HUDEP-2 (cell line): Measurements from ENCODE around the gene ATP2A1.
"Not testable (repeated sequence)": the region's sequence is repeated elsewhere in the genome, so short reads cannot be mapped to it uniquely, and the experiment has no call there.

Experiments
- DNase-seq, 76 experiments: peaks; one replicate each; lab custom pipeline; 2025; ENCODE audit not compliant: unreplicated experiment in 76 of 76; lab: John Stamatoyannopoulos, UW

The ATP2A1 gene

DNA sequence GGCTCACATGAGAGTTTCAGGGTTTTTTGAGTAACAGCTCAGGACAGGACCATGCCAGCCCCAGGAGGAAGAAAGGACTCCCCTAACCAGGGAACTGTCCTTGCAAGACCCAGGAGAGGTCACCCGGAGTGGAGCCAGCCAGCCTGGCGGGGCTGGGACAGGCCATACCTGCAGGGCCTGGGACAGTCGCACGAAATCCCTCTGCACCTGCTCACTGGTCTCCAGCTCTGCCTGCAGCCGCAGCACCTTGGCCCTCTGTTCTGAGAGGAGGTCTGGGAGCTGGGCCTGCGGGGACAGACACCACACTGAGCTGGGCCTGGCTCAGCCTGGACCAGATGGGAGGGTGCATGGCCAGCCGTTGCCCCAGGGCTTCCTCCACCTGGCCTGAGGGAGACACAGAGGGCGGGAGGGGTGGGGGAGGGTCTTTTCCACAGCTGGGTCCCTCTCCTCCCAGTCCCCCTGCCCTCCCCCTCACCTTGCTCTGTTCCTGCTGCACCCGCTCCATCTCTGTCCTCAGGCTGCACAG lies 27.0 kb downstream of the ATP2A1 start:
- DNase-seq: no peak

DNA sequence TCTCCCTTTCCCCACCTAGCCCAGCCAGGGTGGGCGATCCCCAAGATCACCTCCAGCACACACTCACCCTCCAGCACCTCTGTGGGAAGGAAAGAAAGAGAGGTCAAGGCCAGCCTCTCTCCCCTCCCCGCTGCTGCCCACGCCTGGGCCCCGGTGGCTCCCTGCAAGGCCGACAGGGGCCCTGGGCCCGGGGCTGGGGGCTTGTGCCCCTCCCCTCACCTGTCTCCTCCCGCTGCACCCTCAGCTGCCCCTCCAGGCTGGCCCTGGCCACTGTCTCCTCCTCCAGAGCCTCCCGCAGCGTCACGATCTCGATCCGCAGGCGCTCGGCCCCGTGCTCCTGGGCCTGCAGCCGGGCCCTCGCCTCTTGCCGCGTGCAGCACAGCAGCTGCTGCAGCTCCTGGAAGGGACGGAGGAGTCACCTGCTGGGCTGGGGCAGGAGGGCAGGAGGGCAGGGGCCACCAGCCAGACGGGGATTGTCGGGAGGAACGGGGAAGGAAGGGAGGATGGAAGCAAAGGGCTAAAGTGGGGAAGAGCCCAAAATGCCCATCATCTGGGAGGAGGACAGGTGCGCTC lies 27.6 kb downstream of the ATP2A1 start:
- no peak for DNase-seq

DNA sequence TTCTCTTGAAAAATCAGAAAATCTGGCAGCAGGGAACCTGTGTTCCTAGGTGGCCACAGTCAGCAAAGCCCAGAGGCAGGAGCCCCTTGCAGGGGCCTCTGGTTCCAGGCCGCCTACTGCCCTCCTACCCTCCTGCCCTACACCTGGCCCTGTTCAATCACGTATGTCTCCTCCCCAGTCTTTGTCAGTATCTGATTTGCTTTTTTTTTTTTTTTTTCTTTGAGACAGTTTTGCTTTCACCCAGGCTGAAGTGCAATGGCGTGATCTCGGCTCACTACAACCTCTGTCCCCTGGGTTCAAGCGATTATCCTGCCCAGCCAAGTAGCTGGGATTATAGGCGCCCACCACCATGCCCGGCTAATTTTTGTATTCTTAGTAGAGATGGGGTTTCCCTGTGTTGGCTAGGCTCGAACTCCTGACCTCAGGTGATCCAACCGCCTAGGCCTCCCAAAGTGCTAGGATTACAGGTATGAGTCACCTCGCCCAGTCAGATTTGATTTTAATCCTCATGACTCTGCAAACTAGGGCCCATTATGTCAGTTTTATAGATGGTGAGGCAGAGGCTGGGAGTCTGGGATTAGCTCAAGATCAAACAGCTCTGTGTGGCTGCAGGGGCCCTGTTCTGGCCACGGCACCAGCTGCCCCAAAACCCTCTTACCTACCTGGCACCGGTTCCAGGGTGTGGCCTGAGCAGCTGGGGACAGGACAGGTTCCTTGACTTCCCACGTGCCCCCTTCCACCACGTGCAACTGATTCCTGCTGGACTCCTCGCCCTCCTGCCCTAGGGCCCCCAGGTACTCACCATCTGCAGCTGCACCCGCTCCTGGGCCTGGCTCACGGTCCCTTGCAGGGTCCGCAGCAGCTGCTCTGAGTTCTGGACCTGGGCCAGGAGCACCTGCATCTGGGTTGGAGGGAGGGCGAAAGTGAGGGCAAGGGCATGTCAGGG lies 32.1 kb downstream of the ATP2A1 start:
- no peak for DNase-seq

DNA sequence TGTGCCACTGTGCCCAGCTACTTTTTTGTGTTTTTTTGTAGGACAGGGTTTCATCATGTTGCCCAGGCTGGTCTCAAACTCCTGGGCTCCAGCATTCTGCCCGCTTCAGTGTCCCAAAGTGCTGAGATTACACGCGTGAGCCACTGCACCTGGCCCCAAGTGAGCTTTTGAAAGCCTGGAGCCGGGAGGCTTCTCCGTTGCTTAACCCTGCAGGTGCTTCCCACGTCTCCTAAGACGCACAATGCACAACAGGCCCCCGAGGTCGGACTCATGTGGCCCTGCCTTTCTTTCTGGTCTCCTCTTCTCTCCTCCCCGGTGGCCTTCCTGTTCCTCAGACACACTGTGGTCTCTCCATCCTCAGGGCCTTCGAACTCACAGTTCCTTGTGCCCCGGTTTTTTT lies 34.3 kb downstream of the ATP2A1 start:
- DNase-seq: no peak

DNA sequence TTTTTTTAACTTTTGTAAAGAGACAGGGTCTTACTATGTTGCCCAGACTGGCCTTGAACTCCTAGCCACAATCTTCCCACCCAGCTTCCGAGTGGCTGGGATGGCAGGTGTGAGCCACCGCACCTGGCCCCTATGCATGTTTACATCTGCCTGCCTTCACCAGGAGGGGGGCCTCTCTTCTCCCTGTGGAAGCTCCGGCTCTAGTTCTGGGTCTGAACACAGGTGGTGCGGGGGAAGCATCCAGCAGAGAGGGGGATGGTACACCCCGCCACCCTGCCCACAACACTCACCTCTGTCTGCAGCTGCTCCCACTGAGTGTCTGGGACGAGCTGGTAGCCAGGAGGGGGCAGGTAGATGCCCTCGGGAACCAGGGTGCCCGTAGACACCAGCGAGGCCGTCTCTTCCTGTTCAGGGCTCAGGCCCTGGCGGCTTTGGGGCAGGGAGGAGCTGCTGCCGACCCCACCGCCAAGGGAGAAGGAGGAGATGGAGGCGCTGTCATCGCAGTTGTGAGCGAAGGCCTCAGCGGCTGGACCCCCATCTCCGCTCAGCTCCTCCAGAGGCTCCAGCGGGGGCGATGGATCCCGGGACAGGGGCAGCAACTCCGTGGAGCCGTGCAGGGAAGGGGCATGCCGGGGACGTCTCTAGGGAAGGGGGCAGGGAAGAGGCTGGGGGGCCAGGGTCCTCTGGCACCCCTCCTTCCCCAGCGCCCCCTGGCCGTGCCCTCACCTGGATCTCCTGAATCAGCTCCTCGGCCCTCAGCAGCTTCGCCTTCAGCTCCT lies 35.8 kb downstream of the ATP2A1 start:
- no peak for DNase-seq

DNA sequence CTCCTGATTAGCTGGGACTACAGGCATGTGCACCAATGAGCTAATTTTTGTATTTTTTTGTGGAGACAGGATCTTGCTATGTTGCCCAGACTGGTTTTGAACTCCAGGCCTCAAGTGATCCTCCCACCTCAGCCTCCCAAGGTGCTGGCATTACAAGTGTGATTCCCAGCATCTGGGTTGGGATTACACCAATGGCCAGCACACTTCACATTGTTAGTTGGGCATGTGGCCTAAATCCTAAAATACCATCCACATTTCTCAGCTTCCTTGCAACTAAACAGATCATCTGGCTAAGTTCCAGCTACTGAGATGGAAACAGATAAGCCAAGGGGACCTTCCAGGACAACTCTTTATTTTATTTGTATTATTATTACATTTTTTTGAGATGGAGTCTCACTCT lies 36.9 kb downstream of the ATP2A1 start:
- DNase-seq: no peak

DNA sequence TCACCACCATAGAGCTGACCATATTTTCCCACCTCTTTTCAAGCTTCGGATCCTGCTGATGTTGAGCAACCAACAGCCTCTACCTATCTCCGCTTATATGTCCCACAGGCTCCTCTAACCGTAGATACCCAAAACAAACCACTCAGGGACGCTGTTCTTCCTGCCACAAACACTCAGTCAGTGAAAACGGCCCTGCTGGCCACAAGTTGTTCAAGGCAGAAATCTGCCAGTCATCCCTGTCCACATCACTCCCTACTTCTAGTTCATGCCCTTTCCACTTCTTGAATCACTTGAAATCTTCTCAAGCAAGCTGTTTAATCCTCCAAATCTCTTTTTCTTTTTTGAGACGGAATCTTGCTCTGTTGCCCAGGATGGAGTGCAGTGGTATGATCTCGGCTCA lies 38.8 kb downstream of the ATP2A1 start:
- DNase-seq: no peak

DNA sequence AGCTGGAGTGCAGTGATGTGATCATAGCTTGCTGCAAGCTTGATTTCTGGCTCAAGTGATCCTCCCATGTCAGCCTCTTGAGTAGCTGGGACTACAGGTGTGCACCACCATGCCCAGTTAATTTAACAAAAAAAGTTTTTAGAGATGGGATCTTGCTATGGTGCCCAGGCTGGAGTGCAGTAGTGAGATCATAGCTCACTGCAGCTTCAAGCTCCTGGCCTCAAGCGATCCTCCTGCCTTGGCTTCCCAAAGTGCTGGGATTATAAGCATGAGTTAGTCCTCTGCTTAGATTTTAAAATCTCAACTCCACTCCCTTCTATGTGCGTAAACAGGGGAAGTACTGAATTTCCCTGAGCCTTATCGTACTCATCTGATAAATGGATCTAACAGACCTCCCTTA lies 40.4 kb downstream of the ATP2A1 start:
- DNase-seq: no peak

DNA sequence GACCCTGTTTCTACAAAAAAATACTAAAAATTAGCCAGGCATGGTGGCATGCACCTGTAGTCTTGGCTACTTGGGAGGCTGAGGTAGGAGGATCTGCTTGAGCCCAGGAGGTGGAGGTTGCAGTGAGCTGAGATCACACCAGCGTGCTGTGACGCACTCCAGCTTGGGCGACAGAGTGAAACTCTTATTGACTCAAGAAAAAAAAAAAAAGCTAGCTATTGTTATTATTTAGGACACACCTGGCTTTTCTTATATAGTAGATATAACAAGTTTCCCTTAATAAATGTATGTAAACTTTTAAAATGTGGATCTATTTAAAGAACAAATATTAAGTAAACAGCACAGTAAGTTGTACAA lies 44.9 kb downstream of the ATP2A1 start:
- DNase-seq: no peak

DNA sequence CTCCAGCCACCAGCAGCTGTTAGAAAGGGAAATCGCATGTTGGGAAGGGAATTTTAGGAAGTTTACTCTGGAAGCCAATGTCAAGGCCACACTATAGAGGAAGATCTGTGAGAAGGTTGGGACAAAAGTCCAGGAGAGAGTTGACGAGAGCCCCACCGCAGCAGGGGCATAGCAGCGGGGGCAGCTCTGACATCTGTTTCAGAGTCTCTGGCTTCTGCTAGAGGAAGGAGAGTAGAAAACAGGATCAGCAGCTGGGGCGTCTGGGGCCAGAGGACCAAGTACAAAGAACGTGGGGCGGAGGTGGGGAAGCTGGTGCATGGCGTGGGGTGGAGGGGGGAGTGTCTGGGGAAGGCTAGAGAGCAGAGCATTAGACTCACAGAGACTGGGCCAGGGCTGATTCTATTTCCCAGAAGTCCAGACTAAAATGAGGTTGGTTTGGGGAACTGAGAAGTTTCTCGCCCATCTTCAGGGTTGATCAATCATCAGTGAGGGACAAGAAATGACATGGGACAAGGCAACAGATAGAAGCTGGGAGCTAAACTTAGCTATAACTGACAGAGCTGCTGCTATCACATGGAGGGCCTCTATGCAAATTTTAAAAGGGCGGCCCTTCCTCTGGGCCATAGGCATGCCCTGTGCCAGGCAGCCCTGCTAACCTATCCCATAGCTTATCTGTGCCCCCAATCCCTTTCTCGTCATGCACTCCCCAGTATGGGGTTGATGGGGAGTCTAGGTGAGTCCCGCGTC lies 45.5 kb downstream of the ATP2A1 start:
- peak in 1 of 76 experiments; percentile 8 for DNase-seq

DNA sequence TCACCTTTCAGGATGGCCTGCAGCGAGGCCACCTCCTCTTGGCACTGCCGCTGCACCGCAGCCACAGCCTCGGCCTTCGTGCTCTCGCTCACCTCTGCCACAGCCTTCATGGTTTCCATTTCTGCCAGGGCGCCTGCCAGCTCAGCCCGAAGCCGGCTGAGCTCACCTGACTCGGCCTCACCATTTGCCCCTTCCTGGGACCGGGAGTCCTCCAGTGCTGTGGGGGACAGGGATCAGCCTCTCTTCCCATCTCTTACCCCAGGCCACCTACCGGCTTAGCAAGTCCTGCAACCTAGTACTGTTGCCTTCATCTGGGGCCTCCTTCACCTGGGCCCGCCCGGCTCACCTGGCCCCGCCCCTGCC lies 46.1 kb downstream of the ATP2A1 start:
- DNase-seq: no peak

DNA sequence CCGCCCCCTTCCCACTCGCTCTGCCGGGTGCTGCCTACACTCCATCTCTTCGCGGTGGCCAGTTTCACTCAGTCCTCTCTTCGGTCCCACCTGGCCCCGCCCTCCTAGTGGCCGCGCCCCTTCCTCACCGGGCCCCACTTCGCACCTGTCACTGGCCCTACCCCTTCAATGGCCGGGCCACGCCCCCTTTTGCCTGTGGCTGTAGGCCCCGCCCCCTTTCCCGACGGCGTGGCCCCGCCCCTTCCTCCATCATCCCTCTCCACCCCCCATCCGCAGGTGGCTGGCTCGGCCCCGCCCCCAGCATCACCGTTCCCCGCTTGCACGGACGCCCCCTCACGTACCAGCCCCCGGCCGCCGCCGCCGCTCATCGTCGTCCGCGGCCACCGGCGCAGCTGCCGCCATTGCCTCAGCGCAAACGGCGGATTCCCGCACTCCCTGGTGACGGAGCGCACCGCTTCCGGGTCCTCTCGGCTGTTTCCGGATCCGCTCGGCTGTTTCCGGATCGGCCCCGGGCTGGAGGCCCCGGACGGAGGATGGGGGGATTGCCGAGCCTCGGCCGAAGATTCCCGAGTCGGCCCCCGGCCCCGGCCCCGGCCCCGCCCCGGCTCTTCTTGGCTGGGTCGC lies 46.6 kb downstream of the ATP2A1 start, which contains the start of gene RABEP2:
RABEP2 (minus strand) TSS at position 477 of the 624 bp plus-strand sequence; CDS start at position 402, 75 bp downstream.
- DNase-seq: peak in 75 of 76 experiments; percentile 4 to 96 (median 85)

DNA sequence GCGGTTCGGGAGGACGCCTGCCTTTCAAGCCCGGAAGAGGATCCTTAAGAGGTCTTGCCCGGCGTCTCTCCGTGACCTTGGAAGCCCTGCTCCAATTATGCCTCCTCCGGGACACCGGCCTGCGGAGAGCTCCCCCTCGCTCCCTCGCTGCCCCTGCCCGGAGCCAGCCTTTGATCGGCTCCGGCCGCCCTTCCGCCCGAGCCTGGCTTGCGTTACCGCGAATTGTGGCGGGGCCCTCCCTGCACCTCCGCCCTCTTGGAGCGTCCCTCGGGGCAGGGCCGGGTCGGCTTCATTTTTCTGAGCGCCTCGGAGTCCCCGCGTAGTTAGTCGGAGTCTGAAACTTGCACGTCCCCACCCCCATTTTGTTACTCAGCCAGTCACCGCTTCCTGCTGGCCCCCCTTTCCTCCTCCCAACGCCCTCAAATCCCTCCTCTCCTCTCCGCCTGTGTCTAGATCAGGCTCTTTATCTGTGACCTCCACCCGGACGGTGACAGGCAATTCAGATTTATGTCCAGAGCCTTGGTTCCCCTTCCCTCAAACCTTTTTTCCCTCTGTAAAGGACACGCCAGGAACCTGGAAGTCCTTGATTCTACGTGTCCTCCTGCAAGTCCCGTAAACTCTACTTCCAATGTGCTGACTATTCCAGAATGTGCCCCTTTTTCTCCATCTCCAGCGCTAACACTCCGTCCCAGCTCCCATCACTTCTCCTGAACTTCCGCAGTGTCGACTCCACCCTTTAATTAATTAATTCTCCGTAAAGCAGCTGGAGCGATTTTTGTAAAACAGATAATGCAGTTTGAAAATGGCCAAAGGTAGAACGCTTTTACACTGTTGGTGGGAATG lies 47.3 kb downstream of the ATP2A1 start:
- DNase-seq: peak in 72 of 76 experiments; percentile 18 to 88 (median 61)

DNA sequence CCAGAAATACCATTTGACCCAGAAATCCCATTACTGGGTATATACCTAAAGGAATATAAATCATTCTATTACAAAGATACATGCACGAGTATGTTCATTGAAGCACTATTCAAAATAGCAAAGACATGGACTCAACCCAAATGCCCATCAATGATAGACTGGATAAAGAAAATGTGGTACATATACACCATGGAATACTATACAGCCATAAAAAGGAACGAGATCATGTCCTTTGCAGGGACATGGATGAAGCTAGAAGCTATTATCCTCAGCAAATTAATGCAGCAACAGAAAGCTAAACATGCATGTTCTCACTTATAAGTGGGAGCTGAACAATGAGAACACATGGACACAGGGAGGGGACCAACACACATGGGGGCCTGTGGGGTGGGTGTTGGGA lies 48.0 kb downstream of the ATP2A1 start:
- DNase-seq: not testable (repeated sequence)

DNA sequence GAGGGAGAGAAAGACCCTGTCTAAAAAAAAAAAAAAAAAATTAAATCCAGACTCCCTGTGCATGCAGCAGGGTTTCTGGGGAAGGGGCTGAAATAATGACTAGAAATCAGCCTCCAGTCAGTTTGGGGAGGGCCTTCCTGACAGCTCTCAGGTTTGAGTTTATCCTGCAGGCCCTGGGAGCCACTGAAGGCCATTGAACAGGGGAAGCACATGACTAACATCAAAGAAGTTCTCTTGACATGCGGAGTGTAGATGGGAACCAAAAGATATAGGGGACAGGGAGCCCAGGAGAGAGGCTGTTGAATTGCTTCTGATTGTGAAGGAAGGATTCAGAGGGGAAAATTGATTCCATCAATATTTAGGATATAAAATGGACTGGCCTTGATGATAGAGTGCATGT lies 49.5 kb downstream of the ATP2A1 start:
- DNase-seq: no peak

DNA sequence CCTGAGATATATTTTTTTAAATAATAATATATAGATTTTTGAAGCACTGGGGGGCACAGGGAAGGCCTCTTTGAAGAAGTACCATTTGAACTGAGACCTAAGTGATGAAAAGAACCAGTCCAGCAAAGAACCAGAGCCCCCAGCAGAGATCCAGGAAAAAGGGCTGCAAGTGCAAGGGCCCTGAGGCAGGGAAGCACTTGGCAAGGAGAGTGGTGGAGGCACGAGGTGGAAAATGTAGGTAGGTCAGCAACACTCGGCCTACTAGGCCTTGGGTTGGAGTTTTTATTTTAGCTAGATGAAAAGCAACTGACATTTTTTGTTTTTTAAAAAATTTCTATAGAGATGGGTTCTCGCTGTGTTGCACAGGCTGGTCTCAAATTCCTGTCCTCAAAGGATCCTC lies 51.9 kb downstream of the ATP2A1 start:
- no peak for DNase-seq

DNA sequence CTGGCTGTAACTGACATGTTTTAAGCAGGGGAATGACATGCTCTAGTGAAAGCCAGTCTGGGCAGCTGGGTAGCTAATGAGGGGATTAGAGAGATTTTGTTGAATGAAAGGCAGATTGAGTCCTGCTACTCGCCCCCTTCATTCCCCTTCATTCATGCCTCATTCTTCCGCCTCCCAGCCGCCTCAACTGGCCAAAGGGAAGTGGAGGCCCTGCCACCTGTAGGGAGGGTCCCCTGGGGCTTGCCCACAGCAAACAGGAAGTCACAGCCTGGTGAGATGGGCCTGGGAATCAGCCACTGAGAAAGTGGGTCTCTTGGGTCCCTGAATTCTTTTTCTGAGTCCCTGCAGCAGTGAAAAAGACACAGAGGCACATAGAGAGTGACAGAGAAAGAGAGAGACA lies 52.4 kb downstream of the ATP2A1 start:
- DNase-seq: no peak

DNA sequence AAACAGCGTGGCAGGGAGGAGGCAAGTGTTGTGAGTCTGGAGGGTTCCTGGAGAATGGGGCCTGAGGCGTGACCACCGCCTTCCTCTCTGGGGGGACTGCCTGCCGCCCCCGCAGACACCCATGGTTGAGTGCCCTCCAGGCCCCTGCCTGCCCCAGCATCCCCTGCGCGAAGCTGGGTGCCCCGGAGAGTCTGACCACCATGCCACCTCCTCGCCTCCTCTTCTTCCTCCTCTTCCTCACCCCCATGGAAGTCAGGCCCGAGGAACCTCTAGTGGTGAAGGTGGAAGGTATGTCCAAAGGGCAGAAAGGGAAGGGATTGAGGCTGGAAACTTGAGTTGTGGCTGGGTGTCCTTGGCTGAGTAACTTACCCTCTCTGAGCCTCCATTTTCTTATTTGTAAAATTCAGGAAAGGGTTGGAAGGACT lies 53.5 kb downstream of the ATP2A1 start, which contains the start of gene CD19:
CD19 (plus strand) TSS at position 171 of the 425 bp plus-strand sequence; CDS start at position 201, 30 bp downstream.
- no peak for DNase-seq
